NOMO-1 treated with dmso at 0.1 percent for 144 hours (cell line): ENCODE data around the gene SLC25A21.

Source experiments
- DNase-seq: peaks from one replicate; lab custom pipeline; 2025; ENCODE audit not compliant: unreplicated experiment; lab: John Stamatoyannopoulos, UW

SLC25A21 gene

GRCh38 chr14:36948157-36948859, 224.1 kb downstream of the SLC25A21 start:
- DNase-seq = no peak

GRCh38 chr14:36947362-36947761, 225.0 kb downstream of the SLC25A21 start:
- no peak for DNase-seq

GRCh38 chr14:36946872-36947271, 225.5 kb downstream of the SLC25A21 start:
- no peak for DNase-seq

GRCh38 chr14:36944307-36945010, 227.9 kb downstream of the SLC25A21 start:
- no peak for DNase-seq

GRCh38 chr14:36942522-36943245, 229.7 kb downstream of the SLC25A21 start:
- DNase-seq = no peak

GRCh38 chr14:36941783-36942521, 230.5 kb downstream of the SLC25A21 start:
- DNase-seq = peak; percentile 1

- no peak for DNase-seq
Measured at GRCh38 chr14:36940476-36940875, 231.9 kb downstream of the SLC25A21 start.

GRCh38 chr14:36939265-36939664, 233.1 kb downstream of the SLC25A21 start:
- no peak for DNase-seq

GRCh38 chr14:36938678-36939077, 233.7 kb downstream of the SLC25A21 start:
- DNase-seq = no peak

- no peak for DNase-seq
Measured at GRCh38 chr14:36935976-36936678, 236.3 kb downstream of the SLC25A21 start.

GRCh38 chr14:36934304-36934703, 238.1 kb downstream of the SLC25A21 start:
- DNase-seq = no peak

- no peak for DNase-seq
Measured at GRCh38 chr14:36931791-36932190, 240.6 kb downstream of the SLC25A21 start.

- no peak for DNase-seq
Measured at GRCh38 chr14:36928432-36928831, 244.0 kb downstream of the SLC25A21 start.

GRCh38 chr14:36925094-36925493, 247.3 kb downstream of the SLC25A21 start:
- DNase-seq = no peak

- no peak for DNase-seq
Measured at GRCh38 chr14:36916668-36917067, 255.7 kb downstream of the SLC25A21 start.

GRCh38 chr14:36915081-36915480, 257.3 kb downstream of the SLC25A21 start:
- no peak for DNase-seq

- no peak for DNase-seq
Measured at GRCh38 chr14:36910578-36910977, 261.8 kb downstream of the SLC25A21 start.

- no peak for DNase-seq
Measured at GRCh38 chr14:36905272-36905888, 267.0 kb downstream of the SLC25A21 start.

GRCh38 chr14:36901861-36902260, 270.5 kb downstream of the SLC25A21 start:
- no peak for DNase-seq

GRCh38 chr14:36900846-36901245, 271.6 kb downstream of the SLC25A21 start:
- DNase-seq = no peak
